GM18511 (cell line): ENCODE measurements around the gene KLHL29.
A peak's percentile ranks its signal among the peaks of the same experiment; 100 is the strongest.
"Not testable (repeated sequence)": the region's sequence is repeated elsewhere in the genome, so short reads cannot be mapped to it uniquely, and the experiment has no call there.

Source experiments
- ATAC-seq: cut with Tn5 transposase; IDR thresholded peaks from one replicate; pipeline ENCODE4 v1.9.1; 2021; ENCODE audit warnings: mild to moderate bottlenecking, moderate library complexity; ENCODE audit not compliant: unreplicated experiment

KLHL29 gene

DNA sequence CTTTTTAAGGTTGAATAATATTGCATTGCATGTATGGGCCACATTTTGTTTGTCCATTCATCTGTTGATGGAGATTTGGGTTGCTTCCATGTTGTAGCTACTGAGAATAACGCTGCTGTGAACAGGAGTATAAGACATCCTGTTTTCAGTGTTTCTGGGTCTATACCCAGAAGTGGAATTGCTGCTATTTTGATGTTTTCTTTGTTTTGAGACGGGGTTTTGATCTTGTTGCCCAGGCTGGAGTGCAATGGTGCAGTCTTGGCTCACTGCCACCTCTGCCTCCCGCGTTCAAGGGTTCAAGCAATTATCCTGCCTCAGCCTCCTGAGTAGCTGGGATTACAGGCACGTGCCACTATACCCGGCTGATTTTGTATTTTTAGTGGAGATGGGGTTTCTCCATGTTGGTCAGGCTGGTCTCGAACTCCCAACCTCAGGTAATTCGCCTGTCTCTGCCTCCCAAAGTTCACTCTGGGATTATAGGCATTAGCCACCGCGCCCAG, 6.3 kb downstream of the KLHL29 start:
- ATAC-seq = not testable (repeated sequence)

DNA sequence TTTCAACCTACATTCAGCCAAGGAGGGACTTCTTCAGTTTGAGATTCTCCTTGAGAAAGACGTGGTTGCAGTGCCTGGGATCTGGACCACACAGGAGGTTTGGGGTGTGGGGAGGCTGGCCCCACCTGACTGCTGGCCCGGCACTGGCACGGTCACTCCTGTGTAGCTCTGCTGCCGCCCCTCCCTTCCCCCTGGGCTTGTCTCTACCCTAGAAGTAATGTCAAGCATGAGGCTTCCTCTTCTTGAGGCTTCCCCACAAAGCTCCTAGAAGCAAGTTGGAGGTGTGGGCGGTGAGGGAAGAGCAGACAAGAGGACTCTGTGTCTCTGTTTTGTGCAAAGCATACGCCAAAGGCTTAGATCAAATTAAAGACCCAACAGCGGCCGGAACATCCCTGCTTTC, 8.7 kb downstream of the KLHL29 start:
- no peak for ATAC-seq

DNA sequence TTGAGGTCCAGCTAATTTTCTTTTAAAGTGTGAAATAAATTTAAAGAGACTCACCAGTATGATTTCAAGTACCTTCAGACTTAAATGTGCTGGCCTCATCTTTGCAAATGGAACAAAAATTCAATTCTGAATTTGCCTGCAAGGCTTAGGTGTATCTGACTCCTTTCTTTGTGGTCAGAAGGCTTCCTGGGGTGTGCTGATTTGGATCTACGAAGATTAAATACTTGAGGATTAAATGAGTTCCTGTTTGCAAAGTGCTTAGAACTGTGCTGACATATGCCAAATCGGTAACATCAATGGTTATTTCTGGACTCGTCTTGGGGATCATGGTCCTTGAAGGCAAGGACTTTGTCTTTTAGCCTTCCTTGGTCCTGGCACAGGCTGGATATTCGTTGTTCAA, 9.7 kb downstream of the KLHL29 start:
- no peak for ATAC-seq

DNA sequence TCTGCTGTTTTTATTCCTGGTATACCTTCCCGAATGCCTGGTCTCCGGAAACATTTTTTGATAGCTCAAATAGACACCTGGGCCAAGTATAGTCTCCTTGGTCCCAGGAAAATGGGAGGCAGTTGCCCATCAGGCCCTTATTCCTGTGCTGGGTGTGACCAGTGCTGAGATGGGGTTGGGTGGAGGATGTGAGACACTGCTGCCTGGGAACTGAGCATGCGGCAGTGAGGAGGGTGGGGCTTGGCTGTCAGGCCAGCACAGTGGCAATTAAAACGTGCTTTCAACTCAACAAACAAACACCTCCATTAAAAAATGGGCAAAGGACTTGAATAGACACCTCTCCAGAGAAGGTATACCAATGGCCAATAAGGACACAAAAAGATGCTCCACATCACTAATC, 12.5 kb downstream of the KLHL29 start:
- no peak for ATAC-seq

DNA sequence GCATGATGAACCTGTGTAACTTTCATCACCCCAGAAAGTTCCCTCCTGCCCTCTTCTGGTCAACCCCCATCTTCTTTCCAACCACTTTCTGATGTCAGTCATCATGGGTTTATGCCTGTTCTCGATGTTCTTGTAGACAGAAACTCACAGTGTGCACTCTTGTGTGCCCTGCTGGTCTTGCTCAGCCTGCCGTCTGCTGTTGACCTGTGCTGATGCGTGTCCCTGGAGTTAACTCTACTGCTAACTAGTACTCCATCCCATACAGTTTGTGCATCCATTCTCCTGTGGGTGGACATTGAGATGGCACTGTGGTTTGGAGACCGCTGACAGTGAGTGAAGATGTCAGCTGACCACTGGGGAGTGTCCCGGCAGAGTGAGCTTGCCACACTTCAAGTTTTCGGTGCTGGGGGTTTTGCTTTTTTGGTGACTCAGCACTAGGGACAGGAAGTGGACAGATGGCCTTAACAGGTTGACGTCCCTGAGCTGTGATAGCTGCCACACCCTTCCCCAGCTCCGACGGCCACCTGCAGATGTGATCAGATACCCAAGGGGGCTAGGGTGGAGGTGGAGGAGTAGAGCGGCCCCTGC, 14.8 kb downstream of the KLHL29 start:
- ATAC-seq = peak; percentile 74

DNA sequence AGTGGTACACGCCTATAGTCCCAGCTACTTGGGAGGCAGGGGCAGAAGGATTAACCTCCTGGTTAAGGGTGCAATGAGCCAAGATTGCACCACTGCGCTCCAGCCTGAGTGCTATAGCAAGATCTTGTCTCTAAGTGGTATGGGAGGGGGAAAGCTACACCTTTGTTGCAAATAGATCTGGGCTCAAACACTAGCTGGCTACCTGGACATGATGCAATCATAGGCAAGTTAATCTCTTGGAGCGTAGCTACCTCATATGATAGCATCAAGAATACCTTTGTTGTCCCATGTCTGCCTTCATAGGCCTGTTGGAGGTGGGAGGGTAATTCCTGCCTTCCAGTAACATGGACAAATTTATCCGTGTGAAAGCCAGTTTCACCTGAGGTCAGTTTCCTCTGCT, 15.7 kb downstream of the KLHL29 start:
- no peak for ATAC-seq

DNA sequence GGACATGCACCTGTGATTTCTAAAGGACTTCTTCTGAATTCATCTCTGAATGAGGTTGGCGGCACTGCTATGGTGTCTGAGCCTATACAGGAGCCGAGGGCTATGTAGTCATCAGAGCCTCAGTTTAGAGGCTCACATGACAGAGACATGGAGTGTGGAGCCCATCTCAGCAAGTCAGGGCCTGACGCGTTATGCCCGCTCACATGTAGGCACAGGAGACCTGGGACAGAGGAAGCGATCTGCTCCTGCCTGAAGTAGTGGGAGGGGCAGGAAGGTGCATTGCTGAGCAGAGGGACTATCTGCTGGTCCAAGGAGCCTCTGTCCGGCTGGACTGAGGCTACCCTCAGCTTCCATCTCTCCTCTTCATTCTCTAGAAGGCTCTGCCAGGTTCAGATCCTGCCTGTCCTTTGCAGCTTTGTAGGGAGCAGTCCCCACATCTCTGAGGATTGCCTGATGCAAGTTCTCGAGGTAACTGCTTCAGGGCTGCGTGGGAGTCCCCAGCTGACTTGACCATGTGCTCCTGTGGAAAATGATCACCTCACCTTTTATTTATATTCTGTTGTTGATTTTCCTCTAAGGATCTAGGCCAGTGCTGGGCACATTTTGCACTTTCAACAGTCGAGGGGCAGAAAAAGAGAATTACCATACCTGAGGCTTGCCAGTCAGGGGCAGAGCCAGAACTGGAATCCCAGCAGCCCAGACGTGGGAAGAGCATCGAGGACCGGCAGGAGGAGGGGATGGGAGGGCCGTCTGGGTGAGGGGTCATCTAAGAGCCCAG, 16.6 kb downstream of the KLHL29 start:
- ATAC-seq = no peak

DNA sequence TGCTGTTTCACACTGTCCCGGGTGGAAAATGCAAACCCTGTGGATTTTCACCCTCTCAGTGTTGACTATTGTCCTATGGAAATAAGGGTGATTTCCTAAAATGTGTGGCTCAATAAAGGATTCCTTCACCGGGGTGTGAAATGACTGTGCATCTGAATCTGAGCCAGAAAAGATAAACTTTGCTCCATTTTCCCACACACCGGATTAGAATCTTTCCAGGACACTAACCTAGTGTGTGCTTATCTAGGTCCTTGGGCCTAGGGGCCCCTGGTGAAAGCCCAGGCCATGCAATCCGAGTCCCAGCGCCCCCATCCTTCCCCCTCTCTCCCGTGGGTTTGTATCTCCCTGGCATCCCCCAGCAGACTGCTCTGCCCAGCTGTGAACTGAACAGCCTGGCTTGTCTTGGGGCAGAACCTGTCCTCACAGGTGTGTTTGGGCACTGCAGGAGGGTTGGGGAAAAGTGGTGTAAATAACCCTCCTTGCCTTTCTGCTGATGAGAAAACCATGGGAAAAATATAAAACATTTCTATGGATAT, 17.3 kb downstream of the KLHL29 start:
- ATAC-seq = no peak

DNA sequence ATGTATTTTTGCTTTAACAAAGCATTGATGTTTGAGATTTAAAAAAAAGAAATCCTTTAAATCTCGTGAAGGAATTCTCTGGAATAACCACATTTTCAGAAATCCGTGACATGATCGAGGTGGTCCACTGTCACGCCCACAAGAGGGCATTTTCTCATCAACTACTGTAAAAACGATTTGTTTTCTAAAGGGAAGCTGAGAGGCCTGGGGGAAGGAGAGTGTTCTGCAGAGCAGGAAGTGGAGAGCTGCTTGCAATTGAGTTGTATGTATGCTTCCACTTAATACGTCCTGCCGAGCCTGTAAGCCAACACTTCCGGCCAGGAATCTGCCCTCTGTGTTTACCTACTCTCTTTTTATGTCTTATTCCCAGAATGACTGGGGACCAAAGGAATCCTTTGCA, 19.4 kb downstream of the KLHL29 start:
- peak; percentile 57 for ATAC-seq

DNA sequence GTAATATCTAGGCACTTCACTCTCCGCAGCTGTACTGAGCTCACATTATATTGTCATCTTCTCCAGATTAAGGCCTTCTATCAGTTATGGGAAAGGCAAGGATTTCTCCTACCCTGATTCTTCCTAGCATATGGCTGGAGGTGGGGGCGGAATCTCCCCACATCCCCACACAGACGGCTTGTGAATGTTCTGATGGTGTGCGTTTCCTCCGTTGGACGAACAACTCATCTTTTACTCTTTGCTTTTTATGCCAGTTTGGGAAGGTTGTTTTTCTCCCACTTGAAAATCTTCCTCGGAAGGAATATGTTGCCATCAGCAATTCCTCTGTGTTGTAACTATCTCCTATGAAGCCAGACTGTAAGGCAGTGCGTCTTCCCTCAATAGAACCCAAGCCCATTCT, 24.3 kb downstream of the KLHL29 start:
- no peak for ATAC-seq

DNA sequence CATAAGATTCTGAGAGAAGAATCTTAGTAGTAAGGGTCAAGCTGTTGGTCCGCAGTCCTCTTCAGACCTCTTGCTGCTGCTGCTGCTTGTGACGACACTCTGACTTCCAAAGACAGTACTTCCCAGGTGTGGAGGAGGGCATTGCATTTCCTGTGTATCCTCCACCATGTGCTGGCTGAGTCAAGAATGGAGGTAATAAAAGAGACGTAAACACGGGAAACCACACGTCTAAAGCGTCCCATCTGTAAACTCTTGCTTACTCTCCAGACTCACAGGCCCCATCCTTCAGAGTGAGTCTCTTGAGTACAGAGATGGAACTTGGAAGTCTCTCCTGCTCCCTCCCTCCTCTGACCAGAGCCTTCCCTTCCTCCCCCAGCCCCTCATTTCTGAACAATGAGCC, 25.6 kb downstream of the KLHL29 start:
- ATAC-seq = no peak

DNA sequence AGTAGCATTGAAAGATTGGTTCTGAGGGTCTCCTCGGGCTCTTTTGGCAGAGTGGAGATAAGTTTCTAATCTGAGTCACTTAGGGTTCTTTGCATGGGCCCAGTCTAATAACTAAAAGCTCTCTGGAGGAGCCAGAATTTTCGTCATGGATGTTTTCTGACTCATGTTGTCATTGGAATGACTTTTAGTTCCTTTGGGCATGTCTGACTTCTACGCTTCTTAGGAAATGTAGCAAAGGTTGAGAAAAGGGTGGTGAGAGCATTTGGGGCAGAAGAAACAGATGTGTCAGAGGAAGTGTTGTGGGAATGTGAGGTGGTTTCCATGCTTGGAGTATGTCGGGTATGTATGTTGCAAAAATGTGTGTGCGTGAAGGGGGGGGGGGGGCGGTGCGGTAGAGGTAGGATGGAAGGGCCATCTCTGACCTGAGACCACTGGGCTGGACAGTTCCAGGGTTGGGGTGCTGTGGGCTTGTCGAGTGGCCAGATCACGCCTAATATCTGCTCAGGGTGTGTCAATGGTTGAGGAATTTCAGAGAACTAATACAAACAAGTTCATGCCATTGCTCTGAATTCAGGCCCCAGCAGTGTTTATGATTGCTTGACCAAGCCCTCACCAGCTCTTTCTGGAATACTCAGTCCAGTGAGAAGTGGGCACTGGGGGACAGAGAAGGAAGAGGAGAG, 26.9 kb downstream of the KLHL29 start:
- ATAC-seq = no peak

DNA sequence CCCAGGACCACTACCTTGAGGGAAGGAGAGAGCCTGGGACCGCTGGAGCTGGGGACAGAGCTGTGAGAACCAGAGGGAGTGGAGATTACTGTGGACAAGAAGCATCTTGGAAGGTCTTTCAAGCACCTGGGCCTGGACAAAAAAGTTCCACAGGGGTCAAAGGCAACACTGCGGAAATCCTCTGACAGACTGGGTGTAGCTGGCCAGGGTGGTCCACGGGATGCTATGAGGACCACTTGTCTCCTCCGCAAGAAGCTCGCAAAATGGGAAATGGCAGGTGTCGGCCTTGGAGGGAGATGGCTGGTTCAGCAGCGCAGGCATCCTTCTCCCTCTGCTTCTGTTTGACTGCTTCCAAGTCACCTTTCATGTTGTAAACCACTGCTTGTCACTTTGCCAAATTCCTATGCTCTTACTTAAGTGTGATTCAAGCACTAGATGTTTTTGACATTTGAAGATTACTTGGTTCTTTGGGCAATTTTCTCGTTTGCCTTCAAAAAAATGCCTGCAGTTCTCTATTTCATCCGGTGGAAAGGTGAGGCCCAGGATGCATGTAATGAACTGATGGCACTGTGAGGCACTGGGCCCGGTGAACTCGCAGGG, 27.7 kb downstream of the KLHL29 start:
- no peak for ATAC-seq

DNA sequence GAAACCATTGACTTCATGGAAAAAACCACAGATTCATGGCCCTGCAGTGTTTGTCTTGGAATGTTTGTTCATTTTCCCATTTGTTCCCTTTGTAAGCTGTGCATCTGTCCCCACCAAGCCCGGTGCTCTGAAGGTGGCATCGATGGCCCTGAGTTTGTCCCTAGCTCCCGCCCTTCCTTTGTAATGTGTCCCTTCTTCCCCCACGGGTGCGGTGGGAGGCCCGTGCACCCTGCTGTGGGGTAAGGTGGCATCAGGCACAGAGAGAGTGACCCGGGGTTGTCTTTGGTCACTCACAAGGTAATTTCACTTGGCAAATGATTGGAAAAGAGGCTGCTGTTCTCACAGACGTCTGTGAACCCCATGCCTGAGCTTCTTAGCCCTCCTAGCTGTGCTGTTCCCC, 28.7 kb downstream of the KLHL29 start:
- no peak for ATAC-seq

DNA sequence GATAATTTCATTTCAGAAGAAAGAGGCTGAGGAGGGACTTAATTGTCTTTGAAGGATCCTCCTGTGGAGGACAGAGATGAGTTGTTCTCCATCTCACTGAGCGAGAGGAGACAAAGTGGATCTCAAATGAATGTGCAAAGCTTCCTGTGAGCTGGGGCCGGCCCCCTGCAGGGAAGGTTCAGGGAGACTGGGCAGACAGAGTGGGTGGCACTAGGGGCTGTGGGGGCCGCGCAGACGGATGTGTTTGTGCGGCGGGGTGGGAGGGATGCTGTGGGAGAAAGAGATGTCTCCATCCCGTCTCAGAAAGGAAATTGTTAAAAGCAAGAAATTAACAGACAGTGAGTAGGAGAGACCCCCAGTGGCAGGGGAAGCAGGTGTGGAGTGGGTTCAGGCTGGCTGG, 29.1 kb downstream of the KLHL29 start:
- ATAC-seq = no peak

DNA sequence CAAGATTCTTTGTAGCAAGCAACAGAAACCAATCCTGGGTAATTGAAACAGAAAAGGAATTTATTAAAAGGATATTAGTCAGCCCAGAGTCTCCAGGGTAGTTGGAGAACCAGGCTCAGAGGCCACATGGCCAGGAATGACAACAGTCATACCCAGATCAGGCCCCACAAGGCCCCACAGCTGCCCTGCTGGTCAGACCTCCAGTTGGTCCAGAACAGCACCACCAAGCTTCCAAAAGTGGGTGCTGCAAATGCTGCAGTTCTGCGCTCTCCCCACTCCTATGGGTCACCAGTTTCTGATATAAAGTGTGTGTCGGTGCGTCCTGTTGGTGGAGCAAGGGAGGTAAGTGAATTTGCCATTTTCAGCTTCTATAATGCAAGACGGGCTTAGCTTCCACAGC, 29.9 kb downstream of the KLHL29 start:
- no peak for ATAC-seq

DNA sequence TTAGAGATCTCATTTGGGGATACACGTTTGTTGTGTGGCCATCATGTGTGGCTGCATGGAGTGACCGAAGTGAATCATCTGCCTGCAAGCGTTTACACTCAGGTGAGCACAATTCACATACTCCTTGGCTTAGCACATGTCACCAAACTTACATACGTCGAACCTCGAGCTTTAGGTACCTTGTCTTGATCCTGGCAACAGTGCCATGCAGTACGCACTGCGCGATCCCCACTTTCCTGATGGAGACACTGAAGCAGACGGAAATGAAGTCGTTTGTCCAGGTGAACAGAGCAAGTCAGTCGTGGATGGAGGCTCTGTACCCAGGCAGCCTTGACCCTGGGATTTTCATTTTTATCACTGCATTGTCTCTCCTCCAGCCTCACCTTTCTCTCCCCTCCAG, 32.3 kb downstream of the KLHL29 start:
- no peak for ATAC-seq

DNA sequence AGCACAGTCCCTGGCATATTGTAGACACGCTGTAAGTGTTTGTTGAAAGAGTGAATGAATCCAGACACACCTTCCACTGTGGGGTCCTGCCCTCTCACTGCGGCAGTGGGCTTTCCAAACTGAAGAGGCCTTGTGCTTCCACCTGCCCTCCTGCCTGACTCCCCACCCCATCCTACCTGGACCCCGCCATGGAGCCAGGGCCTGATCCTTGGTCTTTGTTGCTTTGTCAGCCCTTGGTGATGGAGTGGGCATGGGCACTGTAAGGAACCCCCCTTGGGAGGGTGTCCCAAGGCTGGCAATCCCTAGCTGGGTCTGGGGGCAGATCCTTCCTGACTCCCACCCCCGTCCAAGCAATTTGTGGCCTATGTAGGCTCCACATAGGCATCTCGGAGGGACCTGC, 33.1 kb downstream of the KLHL29 start:
- no peak for ATAC-seq

DNA sequence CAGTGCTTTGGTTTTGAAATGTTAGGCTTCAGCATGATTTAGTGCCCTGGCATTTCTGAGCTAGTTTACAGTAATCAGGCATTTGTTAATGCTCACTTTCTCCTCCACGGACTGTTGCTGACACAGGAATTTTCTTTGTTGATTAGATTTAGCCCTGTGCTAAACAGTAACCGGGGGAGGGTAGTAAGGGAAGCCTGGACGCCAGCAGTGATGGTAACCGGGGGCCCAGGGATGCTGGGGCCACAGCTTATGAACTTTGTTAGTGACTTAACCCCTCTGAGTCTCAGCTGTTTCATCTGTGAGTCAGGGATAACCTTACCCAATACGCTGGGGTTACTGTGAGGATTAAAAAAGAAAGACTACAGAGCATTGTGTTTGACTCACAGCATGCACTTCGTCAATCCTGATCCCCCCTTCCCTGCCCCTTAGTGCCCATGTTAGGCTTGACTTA, 33.5 kb downstream of the KLHL29 start:
- ATAC-seq = no peak

DNA sequence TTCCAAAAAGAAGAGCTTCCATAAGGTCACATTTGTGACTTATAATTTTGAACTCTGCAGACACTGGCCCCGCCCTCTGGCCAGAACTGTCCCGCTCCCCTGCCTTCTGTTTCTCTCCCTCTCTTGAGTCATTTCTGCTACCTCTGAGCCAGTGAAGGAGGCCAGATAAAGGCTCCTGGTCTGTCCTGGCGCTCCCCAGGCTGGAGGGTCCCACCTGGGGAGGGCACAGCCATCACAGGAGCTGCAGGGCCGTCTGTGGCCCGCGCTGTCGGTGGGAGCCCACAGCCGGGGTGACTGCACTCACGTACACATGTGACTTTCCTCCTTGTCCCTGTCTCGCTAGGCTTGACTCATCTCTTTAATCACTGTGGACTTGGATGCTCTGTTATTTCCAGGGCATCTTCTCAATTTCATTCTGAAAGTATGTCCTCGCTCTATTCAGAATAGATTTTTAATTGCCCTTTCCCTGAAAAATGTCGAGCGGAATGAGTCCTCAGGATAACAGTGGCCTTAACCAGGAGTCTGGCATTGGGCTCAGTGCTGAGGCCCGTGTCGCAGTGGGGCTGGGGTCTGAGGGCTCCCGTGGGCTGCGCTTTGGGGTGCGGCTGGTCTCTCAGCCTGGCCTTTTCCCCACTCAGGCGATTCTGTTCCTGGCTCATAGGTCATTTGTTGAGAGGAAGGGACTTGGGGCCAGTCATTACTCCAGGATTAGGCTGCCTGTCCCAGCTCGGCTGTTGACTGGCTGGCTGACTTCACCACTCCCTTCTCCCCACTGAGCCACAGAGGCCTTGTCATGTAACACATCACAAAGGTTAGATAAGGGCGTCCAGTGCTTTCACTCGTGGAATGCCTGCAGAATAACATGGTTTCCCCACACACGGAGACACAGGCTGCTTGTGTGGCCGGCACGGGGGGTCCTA, 34.5 kb downstream of the KLHL29 start:
- ATAC-seq = no peak
